ENCODE data around the gene PPIH.
"Not testable (repeated sequence)": the region's sequence is repeated elsewhere in the genome, so short reads cannot be mapped to it uniquely, and the experiment has no call there.

The PPIH gene

GRCh38 chr1:42712808-42713207, 54.6 kb downstream of the PPIH start:
- H3K9ac ChIP-seq (ENCODE audit: low read length); H3K36me3 ChIP-seq (ENCODE audit: insufficient read depth, low read length); H3K27me3 ChIP-seq (ENCODE audit: control insufficient read depth in 1 of 2, insufficient read depth in 2 of 2, low read length in 2 of 2): not testable (repeated sequence)

GRCh38 chr1:42713293-42713692, 55.1 kb downstream of the PPIH start:
- H3K27ac ChIP-seq (ENCODE audit: low read depth, low read length): no peak overlapping the region
- no peaks in the 10 kb centered on the region for H3K4me1 ChIP-seq (ENCODE audit: insufficient read depth, low read length)
- no peak overlapping the region for H3K4me3 ChIP-seq (ENCODE audit: low read depth in 1 of 2, low read length in 2 of 2)
- no peaks in the 10 kb centered on the region for H3K27me3 ChIP-seq (ENCODE audit: control insufficient read depth in 1 of 2, insufficient read depth in 2 of 2, low read length in 2 of 2)
- no peaks in the 10 kb centered on the region for H3K9me3 ChIP-seq (ENCODE audit: low read length)
- peaks cover 9% of the 10 kb centered on the region for H3K36me3 ChIP-seq (ENCODE audit: insufficient read depth, low read length)
- H3K9ac ChIP-seq (ENCODE audit: low read length): no peak overlapping the region

More at GRCh38 chr1:42712808-42713207, 54.6 kb downstream of the PPIH start:
- H3K9me3 ChIP-seq (ENCODE audit: low read length); H3K4me1 ChIP-seq (ENCODE audit: insufficient read depth, low read length); H3K27ac ChIP-seq (ENCODE audit: low read depth, low read length); H3K4me3 ChIP-seq (ENCODE audit: low read depth in 1 of 2, low read length in 2 of 2): not testable (repeated sequence)

GRCh38 chr1:42714441-42714840, 56.2 kb downstream of the PPIH start:
- not testable (repeated sequence) for H3K9me3 ChIP-seq (ENCODE audit: low read length); H3K27ac ChIP-seq (ENCODE audit: low read depth, low read length); H3K27me3 ChIP-seq (ENCODE audit: control insufficient read depth in 1 of 2, insufficient read depth in 2 of 2, low read length in 2 of 2); H3K9ac ChIP-seq (ENCODE audit: low read length); H3K4me3 ChIP-seq (ENCODE audit: low read depth in 1 of 2, low read length in 2 of 2); H3K36me3 ChIP-seq (ENCODE audit: insufficient read depth, low read length); H3K4me1 ChIP-seq (ENCODE audit: insufficient read depth, low read length)

- Histone ChIP-seq H3K9ac (ENCODE audit: low read length) (no peak overlapping the region), H3K9me3 (ENCODE audit: low read length) (no peaks in the 10 kb centered on the region), H3K27ac (ENCODE audit: low read depth, low read length) (no peak overlapping the region), H3K4me1 (ENCODE audit: insufficient read depth, low read length) (no peaks in the 10 kb centered on the region), H3K27me3 (ENCODE audit: control insufficient read depth in 1 of 2, insufficient read depth in 2 of 2, low read length in 2 of 2) (no peaks in the 10 kb centered on the region), H3K36me3 (ENCODE audit: insufficient read depth, low read length) (peaks cover 3% of the 10 kb centered on the region), H3K4me3 (ENCODE audit: low read depth in 1 of 2, low read length in 2 of 2) (no peak overlapping the region)
Observed at GRCh38 chr1:42720868-42721267, 62.6 kb downstream of the PPIH start.

GRCh38 chr1:42721926-42722325, 63.7 kb downstream of the PPIH start:
- H3K27me3 ChIP-seq (ENCODE audit: control insufficient read depth in 1 of 2, insufficient read depth in 2 of 2, low read length in 2 of 2): no peaks in the 10 kb centered on the region
- H3K27ac ChIP-seq (ENCODE audit: low read depth, low read length): no peak overlapping the region
- H3K9ac ChIP-seq (ENCODE audit: low read length): no peak overlapping the region
- H3K9me3 ChIP-seq (ENCODE audit: low read length): no peaks in the 10 kb centered on the region
- no peak overlapping the region for H3K4me3 ChIP-seq (ENCODE audit: low read depth in 1 of 2, low read length in 2 of 2)
- no peaks in the 10 kb centered on the region for H3K4me1 ChIP-seq (ENCODE audit: insufficient read depth, low read length)
- no peaks in the 10 kb centered on the region for H3K36me3 ChIP-seq (ENCODE audit: insufficient read depth, low read length)

- not testable (repeated sequence) for H3K9me3 ChIP-seq (ENCODE audit: low read length); H3K4me3 ChIP-seq (ENCODE audit: low read depth in 1 of 2, low read length in 2 of 2); H3K36me3 ChIP-seq (ENCODE audit: insufficient read depth, low read length); H3K27me3 ChIP-seq (ENCODE audit: control insufficient read depth in 1 of 2, insufficient read depth in 2 of 2, low read length in 2 of 2); H3K27ac ChIP-seq (ENCODE audit: low read depth, low read length); H3K9ac ChIP-seq (ENCODE audit: low read length); H3K4me1 ChIP-seq (ENCODE audit: insufficient read depth, low read length)
Observed at GRCh38 chr1:42722403-42722802, 64.2 kb downstream of the PPIH start.

GRCh38 chr1:42723511-42723910, 65.3 kb downstream of the PPIH start:
- Histone ChIP-seq H3K36me3 (ENCODE audit: insufficient read depth, low read length) (no peaks in the 10 kb centered on the region), H3K9ac (ENCODE audit: low read length) (no peak overlapping the region), H3K27me3 (ENCODE audit: control insufficient read depth in 1 of 2, insufficient read depth in 2 of 2, low read length in 2 of 2) (no peaks in the 10 kb centered on the region), H3K4me1 (ENCODE audit: insufficient read depth, low read length) (no peaks in the 10 kb centered on the region), H3K27ac (ENCODE audit: low read depth, low read length) (no peak overlapping the region), H3K4me3 (ENCODE audit: low read depth in 1 of 2, low read length in 2 of 2) (no peak overlapping the region), H3K9me3 (ENCODE audit: low read length) (no peaks in the 10 kb centered on the region)

GRCh38 chr1:42725820-42726219, 67.6 kb downstream of the PPIH start:
- not testable (repeated sequence) for H3K9ac ChIP-seq (ENCODE audit: low read length); H3K4me1 ChIP-seq (ENCODE audit: insufficient read depth, low read length); H3K27me3 ChIP-seq (ENCODE audit: control insufficient read depth in 1 of 2, insufficient read depth in 2 of 2, low read length in 2 of 2); H3K9me3 ChIP-seq (ENCODE audit: low read length); H3K4me3 ChIP-seq (ENCODE audit: low read depth in 1 of 2, low read length in 2 of 2); H3K36me3 ChIP-seq (ENCODE audit: insufficient read depth, low read length); H3K27ac ChIP-seq (ENCODE audit: low read depth, low read length)
